GM18907 (cell line): Measurements from ENCODE around the gene KBTBD7.

Experiments
- ATAC-seq: cut with Tn5 transposase; IDR thresholded peaks from one replicate; pipeline ENCODE4 v1.9.1; 2021; ENCODE audit warnings: mild to moderate bottlenecking, moderate library complexity; ENCODE audit not compliant: unreplicated experiment

Gene KBTBD7

DNA sequence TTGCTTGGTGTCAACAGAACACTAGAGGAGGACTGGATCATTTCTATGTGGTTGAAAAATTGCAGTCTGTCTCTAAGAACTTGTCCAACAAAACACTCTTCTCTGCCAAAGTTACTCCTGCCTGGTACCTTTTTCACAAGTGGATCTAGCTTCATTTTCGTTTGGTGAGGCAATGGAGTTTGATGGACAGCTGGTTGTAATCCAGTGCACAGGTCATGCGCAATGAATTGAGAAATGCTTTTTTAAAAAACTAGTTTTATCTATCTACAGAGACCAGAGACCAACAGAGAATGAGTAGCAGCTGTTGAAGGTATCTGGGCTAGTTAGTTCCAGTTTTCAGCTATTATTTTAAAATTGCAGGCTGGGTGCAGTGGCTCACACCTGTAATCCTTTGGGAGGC, 49.8 kb downstream of the KBTBD7 start:
- no peak for ATAC-seq
